ENCODE results near the gene USP34.

DNA sequence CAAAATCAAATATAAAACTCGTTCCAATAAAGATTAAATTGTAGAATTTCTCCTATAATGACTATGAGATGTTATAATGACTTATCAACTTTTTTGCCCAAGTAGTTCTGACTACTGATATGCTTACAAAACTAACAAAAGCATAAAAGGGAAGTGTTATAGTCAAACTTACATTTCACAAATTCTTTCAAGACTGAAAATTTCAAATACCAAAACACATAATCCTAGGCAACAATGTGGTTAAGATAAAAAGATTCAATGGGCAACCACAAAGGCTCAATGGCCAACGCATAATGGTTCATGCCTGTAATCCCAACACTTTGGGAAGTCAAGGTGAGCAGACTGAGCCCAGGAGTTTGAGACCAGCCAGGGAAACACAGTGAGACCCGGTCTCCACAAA is 135.7 kb downstream of the USP34 start:
- TF ChIP-seq, protein P1, sequence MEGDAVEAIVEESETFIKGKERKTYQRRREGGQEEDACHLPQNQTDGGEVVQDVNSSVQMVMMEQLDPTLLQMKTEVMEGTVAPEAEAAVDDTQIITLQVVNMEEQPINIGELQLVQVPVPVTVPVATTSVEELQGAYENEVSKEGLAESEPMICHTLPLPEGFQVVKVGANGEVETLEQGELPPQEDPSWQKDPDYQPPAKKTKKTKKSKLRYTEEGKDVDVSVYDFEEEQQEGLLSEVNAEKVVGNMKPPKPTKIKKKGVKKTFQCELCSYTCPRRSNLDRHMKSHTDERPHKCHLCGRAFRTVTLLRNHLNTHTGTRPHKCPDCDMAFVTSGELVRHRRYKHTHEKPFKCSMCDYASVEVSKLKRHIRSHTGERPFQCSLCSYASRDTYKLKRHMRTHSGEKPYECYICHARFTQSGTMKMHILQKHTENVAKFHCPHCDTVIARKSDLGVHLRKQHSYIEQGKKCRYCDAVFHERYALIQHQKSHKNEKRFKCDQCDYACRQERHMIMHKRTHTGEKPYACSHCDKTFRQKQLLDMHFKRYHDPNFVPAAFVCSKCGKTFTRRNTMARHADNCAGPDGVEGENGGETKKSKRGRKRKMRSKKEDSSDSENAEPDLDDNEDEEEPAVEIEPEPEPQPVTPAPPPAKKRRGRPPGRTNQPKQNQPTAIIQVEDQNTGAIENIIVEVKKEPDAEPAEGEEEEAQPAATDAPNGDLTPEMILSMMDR (conservative IDR thresholded peaks at IDR 0.05 in 1 of 2, IDR thresholded peaks at IDR 0.05 in 1 of 2; ENCODE audit: low read depth in 1 of 2, low read length in 2 of 2): no peak
- no peak for TF ChIP-seq EZH2 (IDR thresholded peaks at IDR 0.05; ENCODE audit: low read length, missing control alignments)
